Peyer's patch (tissue), 4 donors: Measurements from ENCODE around the gene METTL4. TPM values are rescaled to one million over a fixed set of nuclear protein-coding genes. Genes with fewer than 3 reads are reported as not detected.
A peak's percentile ranks its signal among the peaks of the same experiment; 100 is the strongest.

ENCODE experiments used
- DNase-seq, 3 donors: peaks; one replicate each; pipeline ENCODE4 v3.0.0-alpha.2; 2017 to 2019
- H3K27ac ChIP-seq, 4 donors: fragments of 200-600 bp; sonication (generic); one replicate each; pipeline ENCODE4 v1.5.1; 2016 to 2019
- H3K27me3 ChIP-seq, 2 donors: fragments of 200-600 bp; sonication (generic); one replicate each; pipeline ENCODE4 v1.5.1; 2019
- H3K36me3 ChIP-seq, 3 donors: fragments of 200-600 bp; sonication (generic); one replicate each; pipeline ENCODE4 v1.5.1; 2016 to 2019
- H3K4me1 ChIP-seq, 4 donors: fragments of 200-600 bp; sonication (generic); one replicate each; pipeline ENCODE4 v1.5.1; 2016 to 2019
- H3K4me3 ChIP-seq, 4 donors: fragments of 200-600 bp; sonication (generic); 1 replicate in 3 of 4; 2 replicates in 1 of 4; pipeline ENCODE4 v1.5.1; 2016 to 2019; ENCODE audit warnings: mild to moderate bottlenecking in 1 of 4
- H3K9me3 ChIP-seq, 4 donors: fragments of 200-600 bp; sonication (generic); one replicate each; pipeline ENCODE4 v1.5.1; 2016 to 2019; ENCODE audit warnings: mild to moderate bottlenecking in 1 of 4
- POLR2A ChIP-seq, 2 donors: fragments of 450-650 bp; IDR thresholded peaks; one replicate each; pipeline ENCODE4 v1.5.1; 2017; ENCODE audit warnings: antibody characterized with exemption in 2 of 2, mild to moderate bottlenecking in 2 of 2, moderate library complexity in 2 of 2
- total RNA-seq, 4 donors: library from RNA; depleted of rRNA; stranded (reverse); fragments of >200 nt; gene quantifications; one replicate each; pipeline ENCODE4 v1.1.0, GENCODE V29; 2016
- TF ChIP-seq, protein P1 (sequence below), 6 experiments: fragments of 450-650 bp in 4 of 6; fragments of 200-600 bp in 2 of 6; sonication (generic) in 1 of 6; IDR thresholded peaks; one replicate each; pipeline ENCODE4 v1.5.1; 2017 to 2019; ENCODE audit warnings: antibody characterized with exemption in 6 of 6, mild to moderate bottlenecking in 3 of 6, moderate library complexity in 1 of 6

Gene METTL4, protein sequence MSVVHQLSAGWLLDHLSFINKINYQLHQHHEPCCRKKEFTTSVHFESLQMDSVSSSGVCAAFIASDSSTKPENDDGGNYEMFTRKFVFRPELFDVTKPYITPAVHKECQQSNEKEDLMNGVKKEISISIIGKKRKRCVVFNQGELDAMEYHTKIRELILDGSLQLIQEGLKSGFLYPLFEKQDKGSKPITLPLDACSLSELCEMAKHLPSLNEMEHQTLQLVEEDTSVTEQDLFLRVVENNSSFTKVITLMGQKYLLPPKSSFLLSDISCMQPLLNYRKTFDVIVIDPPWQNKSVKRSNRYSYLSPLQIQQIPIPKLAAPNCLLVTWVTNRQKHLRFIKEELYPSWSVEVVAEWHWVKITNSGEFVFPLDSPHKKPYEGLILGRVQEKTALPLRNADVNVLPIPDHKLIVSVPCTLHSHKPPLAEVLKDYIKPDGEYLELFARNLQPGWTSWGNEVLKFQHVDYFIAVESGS
- total RNA-seq: 10 to 100 TPM in 1 of 4 donors, 1 to 10 TPM in 3; 7.9 to 12.4 (median 9.0) TPM

DNA sequence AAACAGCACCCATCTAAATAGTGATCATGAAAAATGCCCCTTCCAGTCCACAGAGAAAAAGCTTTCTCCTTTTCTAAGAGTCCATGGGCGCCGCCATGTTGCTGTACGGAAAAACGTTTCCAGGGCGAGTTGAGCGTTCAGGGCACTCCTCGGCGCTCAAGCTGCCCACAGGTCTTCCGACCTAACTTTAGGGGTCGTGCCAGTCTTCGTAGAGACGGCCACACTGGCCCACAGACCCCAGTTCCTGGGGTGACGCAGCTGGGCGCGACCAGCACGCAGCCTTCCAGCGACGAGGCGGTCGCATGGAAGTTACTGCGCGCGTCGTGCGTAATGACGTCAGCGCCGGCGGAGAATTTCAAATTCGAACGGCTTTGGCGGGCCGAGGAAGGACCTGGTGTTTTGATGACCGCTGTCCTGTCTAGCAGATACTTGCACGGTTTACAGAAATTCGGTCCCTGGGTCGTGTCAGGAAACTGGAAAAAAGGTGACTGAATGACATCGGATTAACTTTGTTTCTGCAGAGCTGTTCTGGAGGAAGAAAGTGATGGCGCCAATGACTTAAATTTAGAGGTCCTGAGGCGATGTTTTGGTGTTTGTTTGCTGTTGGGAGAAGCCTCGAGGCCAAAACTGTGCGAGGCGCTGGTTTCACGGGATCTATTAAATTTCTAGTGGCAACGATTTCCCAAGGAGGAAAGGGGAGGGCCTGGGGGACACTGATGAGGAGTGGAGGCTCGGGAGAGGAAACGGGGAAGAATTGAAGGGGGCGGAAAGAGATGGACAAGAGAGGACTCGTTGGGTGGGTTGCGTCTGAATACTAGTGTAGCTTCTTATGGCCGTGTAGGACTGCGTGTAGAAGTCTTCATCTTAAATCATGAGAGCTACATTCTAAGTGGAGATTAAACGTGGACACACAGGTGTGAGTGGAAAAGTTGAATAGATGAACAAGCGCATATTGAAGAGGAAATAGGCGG, at the start of gene METTL4, which contains the start of gene NDC80:
METTL4 (minus strand) TSS at position 306 of the 971 bp plus-strand sequence. CDS start 4,289 bp downstream, outside the sequence.
NDC80 (plus strand) TSS at position 358 of the 971 bp plus-strand sequence. CDS start 1,429 bp downstream, outside the sequence.
- TF ChIP-seq POLR2A (IDR thresholded peaks at IDR 0.05): peak; percentile 57 to 66
- TF ChIP-seq, protein P1, sequence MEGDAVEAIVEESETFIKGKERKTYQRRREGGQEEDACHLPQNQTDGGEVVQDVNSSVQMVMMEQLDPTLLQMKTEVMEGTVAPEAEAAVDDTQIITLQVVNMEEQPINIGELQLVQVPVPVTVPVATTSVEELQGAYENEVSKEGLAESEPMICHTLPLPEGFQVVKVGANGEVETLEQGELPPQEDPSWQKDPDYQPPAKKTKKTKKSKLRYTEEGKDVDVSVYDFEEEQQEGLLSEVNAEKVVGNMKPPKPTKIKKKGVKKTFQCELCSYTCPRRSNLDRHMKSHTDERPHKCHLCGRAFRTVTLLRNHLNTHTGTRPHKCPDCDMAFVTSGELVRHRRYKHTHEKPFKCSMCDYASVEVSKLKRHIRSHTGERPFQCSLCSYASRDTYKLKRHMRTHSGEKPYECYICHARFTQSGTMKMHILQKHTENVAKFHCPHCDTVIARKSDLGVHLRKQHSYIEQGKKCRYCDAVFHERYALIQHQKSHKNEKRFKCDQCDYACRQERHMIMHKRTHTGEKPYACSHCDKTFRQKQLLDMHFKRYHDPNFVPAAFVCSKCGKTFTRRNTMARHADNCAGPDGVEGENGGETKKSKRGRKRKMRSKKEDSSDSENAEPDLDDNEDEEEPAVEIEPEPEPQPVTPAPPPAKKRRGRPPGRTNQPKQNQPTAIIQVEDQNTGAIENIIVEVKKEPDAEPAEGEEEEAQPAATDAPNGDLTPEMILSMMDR (IDR thresholded peaks at IDR 0.05): peak in 1 of 6 experiments; percentile 0
- Histone ChIP-seq H3K36me3 (no peaks in the 10 kb centered on the region), H3K4me1 (peaks cover 0 to 32% (median 0%) of the 10 kb centered on the region in 4 donors), H3K27me3 (no peaks in the 10 kb centered on the region), H3K9me3 (no peaks in the 10 kb centered on the region), H3K4me3 (peak within 1 kb of the TSS; percentile 56 to 84 (median 65)), H3K27ac (peak within 1 kb of the TSS; percentile 87 to 97 (median 94))
- DNase-seq: peak; percentile 81 to 93 (median 91)

DNA sequence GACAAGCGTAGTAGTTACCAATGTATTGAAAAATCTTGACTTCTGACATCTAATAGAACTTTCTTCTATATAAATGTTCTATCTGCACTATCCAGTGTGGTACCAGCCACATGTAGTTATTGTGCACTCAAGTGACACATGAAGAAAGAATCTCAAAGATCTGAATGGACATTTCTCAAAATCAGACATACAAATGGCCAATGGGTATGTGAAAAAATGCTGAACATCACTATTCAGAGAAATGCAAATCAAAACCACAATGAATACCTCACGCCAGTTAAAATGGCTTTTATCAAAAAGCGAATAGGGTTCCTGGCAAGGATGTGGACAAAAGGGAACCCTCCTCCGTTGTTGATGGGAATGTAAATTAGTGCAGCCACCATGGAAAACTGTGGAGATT, 46.7 kb upstream of the METTL4 start:
- Histone ChIP-seq H3K36me3 (no peaks in the 10 kb centered on the region), H3K9me3 (no peaks in the 10 kb centered on the region), H3K27ac (no peak overlapping the region), H3K27me3 (no peaks in the 10 kb centered on the region), H3K4me3 (no peak overlapping the region), H3K4me1 (no peaks in the 10 kb centered on the region)
- DNase-seq: no peak
- TF ChIP-seq, protein P1 (IDR thresholded peaks at IDR 0.05): no peak
- no peak for TF ChIP-seq POLR2A (IDR thresholded peaks at IDR 0.05)

DNA sequence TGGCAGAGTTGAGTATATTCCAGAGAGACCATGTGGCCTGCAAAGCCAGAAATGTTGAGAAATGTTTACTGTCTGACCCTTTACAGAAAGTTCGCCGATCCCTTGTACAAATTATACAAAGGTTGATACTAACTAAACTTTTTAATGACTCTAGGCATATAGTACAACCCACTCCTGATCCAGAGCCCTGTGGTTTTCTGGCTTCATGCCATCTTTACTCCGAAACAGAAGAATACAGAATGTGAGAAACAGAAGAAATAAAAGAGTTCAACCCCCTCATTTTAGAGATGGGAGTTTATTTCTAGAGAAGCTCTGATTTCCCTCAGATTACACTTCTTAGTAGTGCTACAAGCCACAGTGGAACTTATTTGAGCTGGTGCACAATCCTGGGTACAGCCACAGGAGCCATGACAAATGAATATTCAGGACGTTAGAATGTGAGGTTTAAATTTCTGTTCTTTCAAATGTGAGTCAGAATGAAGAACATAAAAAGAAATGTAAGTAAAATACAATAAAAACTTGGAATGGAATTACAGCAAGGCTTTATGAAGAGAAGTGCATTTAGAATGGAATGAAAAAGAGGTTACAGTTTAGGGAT, 46.2 kb upstream of the METTL4 start:
- H3K27ac ChIP-seq: no peak overlapping the region
- no peaks in the 10 kb centered on the region for H3K4me1 ChIP-seq
- DNase-seq: no peak
- no peaks in the 10 kb centered on the region for H3K27me3 ChIP-seq
- no peak overlapping the region for H3K4me3 ChIP-seq
- no peak for TF ChIP-seq POLR2A (IDR thresholded peaks at IDR 0.05)
- TF ChIP-seq, protein P1 (IDR thresholded peaks at IDR 0.05): no peak
- H3K36me3 ChIP-seq: no peaks in the 10 kb centered on the region
- H3K9me3 ChIP-seq: no peaks in the 10 kb centered on the region

DNA sequence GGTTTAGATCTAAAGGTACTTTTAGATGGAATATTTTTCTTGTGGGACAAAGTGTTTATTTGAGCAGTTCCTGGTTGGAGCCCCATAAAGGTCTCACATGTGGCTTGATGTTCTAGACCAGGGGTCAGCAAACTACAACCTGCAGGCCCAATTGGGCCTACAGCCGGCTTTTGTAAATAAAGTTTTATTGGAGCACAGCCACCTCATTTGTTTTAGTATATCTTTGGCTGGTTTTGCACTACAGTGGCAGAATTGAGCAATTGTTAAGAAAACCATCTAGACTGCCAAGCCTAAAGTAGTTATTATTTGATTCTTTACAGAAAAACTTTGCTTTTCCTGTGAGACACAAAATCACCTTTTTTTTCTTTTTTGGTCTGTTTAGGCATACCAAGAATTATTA, 41.7 kb upstream of the METTL4 start:
- no peak overlapping the region for H3K27ac ChIP-seq
- H3K9me3 ChIP-seq: no peaks in the 10 kb centered on the region
- DNase-seq: no peak
- H3K27me3 ChIP-seq: no peaks in the 10 kb centered on the region
- H3K4me3 ChIP-seq: no peak overlapping the region
- no peaks in the 10 kb centered on the region for H3K4me1 ChIP-seq
- TF ChIP-seq, protein P1 (IDR thresholded peaks at IDR 0.05): no peak
- no peak for TF ChIP-seq POLR2A (IDR thresholded peaks at IDR 0.05)
- H3K36me3 ChIP-seq: no peaks in the 10 kb centered on the region

DNA sequence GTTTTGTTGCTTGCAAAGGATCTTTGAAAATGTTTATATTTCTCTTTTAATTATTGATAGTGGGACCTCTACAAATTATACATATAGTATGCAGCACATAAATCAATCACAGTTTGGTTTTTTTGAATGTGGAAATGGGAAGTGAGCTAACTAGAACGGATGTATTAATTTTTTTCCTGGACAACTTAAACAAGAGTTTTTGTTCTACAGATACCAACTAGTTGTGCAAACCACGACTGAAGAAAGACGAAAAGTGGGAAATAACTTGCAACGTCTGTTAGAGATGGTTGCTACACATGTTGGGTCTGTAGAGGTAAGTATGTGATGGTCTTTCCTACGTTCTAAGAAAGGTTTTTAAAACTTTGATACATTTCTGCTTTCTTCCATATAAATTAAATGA, 39.2 kb upstream of the METTL4 start:
- DNase-seq: no peak
- TF ChIP-seq, protein P1 (IDR thresholded peaks at IDR 0.05): no peak
- TF ChIP-seq POLR2A (IDR thresholded peaks at IDR 0.05): no peak
- Histone ChIP-seq H3K4me3 (no peak overlapping the region), H3K27me3 (no peaks in the 10 kb centered on the region), H3K4me1 (peaks cover 0 to 6% (median 0%) of the 10 kb centered on the region in 4 donors), H3K27ac (no peak overlapping the region), H3K36me3 (no peaks in the 10 kb centered on the region), H3K9me3 (no peaks in the 10 kb centered on the region)
